HFFc6 (cell line): Measurements from ENCODE around the gene F10. TPM values are rescaled to one million over a fixed set of nuclear protein-coding genes. Genes with fewer than 3 reads are reported as not detected.
"Not testable (repeated sequence)": the region's sequence is repeated elsewhere in the genome, so short reads cannot be mapped to it uniquely, and the experiment has no call there.

Experiments used
- DNase-seq: peaks from one replicate; pipeline ENCODE4 v3.0.0-alpha.2; 2018
- H3K27ac Mint-ChIP-seq: 2 replicates; pipeline ENCODE4 v1.8.0; 2020; ENCODE audit warnings: mild to moderate bottlenecking, mixed read lengths
- H3K27me3 Mint-ChIP-seq: 2 replicates; pipeline ENCODE4 v1.8.0; 2021; ENCODE audit warnings: mild to moderate bottlenecking, moderate library complexity, mixed read lengths; ENCODE audit not compliant: insufficient read depth
- H3K36me3 Mint-ChIP-seq: 2 replicates; pipeline ENCODE4 v1.8.0; 2021; ENCODE audit warnings: low read depth, mixed read lengths
- H3K4me1 Mint-ChIP-seq: 2 replicates; pipeline ENCODE4 v1.8.0; 2020; ENCODE audit warnings: low read depth, mixed read lengths
- H3K4me3 Mint-ChIP-seq: 2 replicates; pipeline ENCODE4 v1.8.0; 2020; ENCODE audit warnings: mild to moderate bottlenecking, moderate library complexity, mixed read lengths
- H3K9me3 Mint-ChIP-seq: 2 replicates; pipeline ENCODE4 v1.8.0; 2020; ENCODE audit warnings: mild to moderate bottlenecking, mixed read lengths
- total RNA-seq, 6 experiments: library from RNA; stranded (reverse); fragmentation: NEBNext Ultra II Directional; extraction: Animal tissue kit (Norgen Biotek cat#: 25700); gene quantifications; 2 replicates in 1 of 6; 3 replicates in 5 of 6; pipeline ENCODE4 v1.2.3, GENCODE V29; 2021
- TF ChIP-seq, protein P1 (sequence below): fragments of 200-600 bp; sonication (generic); IDR thresholded peaks from 2 replicates; pipeline ENCODE4 v1.5.0; 2021; ENCODE audit warnings: antibody characterized with exemption, mild to moderate bottlenecking

Gene F10
- total RNA-seq, 6 experiments from 2014 or later, result 10.2 to 21.3 (median 10.8) TPM

- Mint-ChIP-seq H3K9me3 (no peaks in the 10 kb centered on the region), H3K4me3 (no peak overlapping the region), H3K36me3 (no peaks in the 10 kb centered on the region), H3K4me1 (no peaks in the 10 kb centered on the region), H3K27me3 (peaks cover 14% of the 10 kb centered on the region), H3K27ac (no peak overlapping the region)
- no peak for DNase-seq
- TF ChIP-seq, protein P1, sequence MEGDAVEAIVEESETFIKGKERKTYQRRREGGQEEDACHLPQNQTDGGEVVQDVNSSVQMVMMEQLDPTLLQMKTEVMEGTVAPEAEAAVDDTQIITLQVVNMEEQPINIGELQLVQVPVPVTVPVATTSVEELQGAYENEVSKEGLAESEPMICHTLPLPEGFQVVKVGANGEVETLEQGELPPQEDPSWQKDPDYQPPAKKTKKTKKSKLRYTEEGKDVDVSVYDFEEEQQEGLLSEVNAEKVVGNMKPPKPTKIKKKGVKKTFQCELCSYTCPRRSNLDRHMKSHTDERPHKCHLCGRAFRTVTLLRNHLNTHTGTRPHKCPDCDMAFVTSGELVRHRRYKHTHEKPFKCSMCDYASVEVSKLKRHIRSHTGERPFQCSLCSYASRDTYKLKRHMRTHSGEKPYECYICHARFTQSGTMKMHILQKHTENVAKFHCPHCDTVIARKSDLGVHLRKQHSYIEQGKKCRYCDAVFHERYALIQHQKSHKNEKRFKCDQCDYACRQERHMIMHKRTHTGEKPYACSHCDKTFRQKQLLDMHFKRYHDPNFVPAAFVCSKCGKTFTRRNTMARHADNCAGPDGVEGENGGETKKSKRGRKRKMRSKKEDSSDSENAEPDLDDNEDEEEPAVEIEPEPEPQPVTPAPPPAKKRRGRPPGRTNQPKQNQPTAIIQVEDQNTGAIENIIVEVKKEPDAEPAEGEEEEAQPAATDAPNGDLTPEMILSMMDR, result no peak
These were observed 45.8 kb upstream of the F10 start for GRCh38 chr13:113076681-113077401.

- Mint-ChIP-seq H3K9me3 (no peaks in the 10 kb centered on the region), H3K27me3 (peaks cover 14% of the 10 kb centered on the region), H3K4me3 (no peak overlapping the region)
These were observed 45.0 kb upstream of the F10 start for GRCh38 chr13:113077566-113077952.

DNA sequence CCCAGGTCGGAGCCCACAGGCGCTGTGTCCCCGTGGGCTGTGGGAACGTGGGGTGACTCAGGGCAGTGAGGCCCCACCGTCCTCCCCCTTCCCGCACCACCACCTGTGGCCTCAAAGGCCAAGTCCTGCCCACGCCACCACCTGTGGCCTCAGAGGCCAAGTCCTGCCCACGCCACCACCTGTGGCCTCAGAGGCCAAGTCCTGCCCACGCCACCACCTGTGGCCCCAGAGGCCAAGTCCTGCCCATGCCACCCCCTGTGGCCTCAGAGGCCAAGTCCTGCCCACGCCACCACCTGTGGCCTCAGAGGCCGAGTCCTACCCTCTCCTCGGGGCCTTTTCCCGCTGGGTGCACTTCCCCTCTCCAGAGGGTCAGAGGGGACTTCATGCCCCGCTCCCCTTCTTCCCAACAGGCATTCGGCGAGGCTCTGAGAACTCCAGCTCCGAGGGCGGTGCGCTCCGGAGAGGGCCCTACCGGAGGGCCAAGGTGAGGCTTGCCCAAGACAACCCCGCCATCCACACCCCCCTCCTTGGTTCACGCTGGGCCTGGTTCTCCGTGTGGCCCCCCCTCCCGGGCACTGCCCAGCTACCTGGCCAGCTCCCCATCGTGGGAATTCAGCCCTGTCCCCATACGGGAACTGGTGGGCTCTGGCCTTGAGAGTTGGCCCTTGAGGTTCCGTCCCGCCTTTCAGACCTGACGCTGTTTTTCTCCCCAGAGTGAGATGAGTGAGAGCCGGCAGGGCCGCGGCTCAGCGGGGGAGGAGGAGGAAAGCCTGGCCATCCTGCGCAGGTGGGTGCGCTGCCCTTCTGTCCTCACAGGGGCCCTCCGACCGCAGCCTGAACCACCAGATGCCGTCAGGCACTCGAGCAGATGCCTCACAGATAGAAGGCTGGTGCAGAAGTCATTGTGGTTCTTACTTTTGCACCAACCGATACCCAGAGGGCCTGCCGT lies 44.4 kb upstream of the F10 start:
- TF ChIP-seq, protein P1, result no peak
- Mint-ChIP-seq H3K9me3 (no peaks in the 10 kb centered on the region), H3K36me3 (no peaks in the 10 kb centered on the region), H3K4me1 (no peaks in the 10 kb centered on the region), H3K27me3 (peaks cover 14% of the 10 kb centered on the region), H3K4me3 (no peak overlapping the region), H3K27ac (no peak overlapping the region)
- DNase-seq, result no peak

More at GRCh38 chr13:113077566-113077952, 45.0 kb upstream of the F10 start:
- Mint-ChIP-seq H3K4me1 (no peaks in the 10 kb centered on the region), H3K36me3 (no peaks in the 10 kb centered on the region), H3K27ac (no peak overlapping the region)
- DNase-seq, result no peak
- TF ChIP-seq, protein P1, result no peak

GRCh38 chr13:113078902-113079780 lies 43.5 kb upstream of the F10 start:
- Mint-ChIP-seq H3K9me3 (no peaks in the 10 kb centered on the region), H3K4me1 (no peaks in the 10 kb centered on the region), H3K27ac (no peak overlapping the region), H3K27me3 (peaks cover 20% of the 10 kb centered on the region), H3K4me3 (no peak overlapping the region), H3K36me3 (no peaks in the 10 kb centered on the region)
- TF ChIP-seq, protein P1, result no peak
- no peak for DNase-seq

DNA sequence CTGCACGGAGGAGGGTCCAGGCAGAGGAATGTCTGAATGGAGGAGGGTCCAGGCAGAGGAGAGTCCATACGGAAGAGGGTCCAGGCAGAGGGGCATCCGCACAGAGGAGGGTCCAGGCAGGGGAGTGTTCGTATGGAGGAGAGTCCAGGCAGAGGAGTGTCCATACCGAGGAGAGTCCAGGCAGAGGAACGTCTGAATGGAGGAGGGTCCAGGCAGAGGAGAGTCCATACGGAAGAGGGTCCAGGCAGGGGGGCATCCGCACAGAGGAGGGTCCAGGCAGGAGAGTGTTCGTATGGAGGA lies 42.9 kb upstream of the F10 start:
- not testable (repeated sequence) for DNase-seq, H3K9me3 Mint-ChIP-seq, H3K4me1 Mint-ChIP-seq, H3K4me3 Mint-ChIP-seq, H3K36me3 Mint-ChIP-seq, H3K27ac Mint-ChIP-seq
- H3K27me3 Mint-ChIP-seq, result peaks cover 21% of the 10 kb centered on the region
